Raji (cell line): Measurements from ENCODE around the gene CHRM3.

Source experiments
- POLR2A ChIP-seq: IDR thresholded peaks from 2 replicates; pipeline ENCODE4 v1.6.1; 2011; ENCODE audit warnings: low read depth, low read length, control low read depth; ENCODE audit not compliant: insufficient read depth

The CHRM3 gene

GRCh38 chr1:239386453-239387303 is at the start of gene CHRM3:
Gene CHRM3, plus strand, starts transcription at chr1:239386568. Its CDS starts 520,884 bp downstream, at chr1:239907452.
- no peak for TF ChIP-seq POLR2A

- no peak for TF ChIP-seq POLR2A
Measured at GRCh38 chr1:239337799-239338430, 48.5 kb upstream of the CHRM3 start.

- TF ChIP-seq POLR2A, result no peak
Measured at GRCh38 chr1:239347776-239348175, 38.6 kb upstream of the CHRM3 start.

- TF ChIP-seq POLR2A, result no peak
Measured at GRCh38 chr1:239348635-239349353, 37.6 kb upstream of the CHRM3 start.

- no peak for TF ChIP-seq POLR2A
Measured at GRCh38 chr1:239349699-239350098, 36.7 kb upstream of the CHRM3 start.

GRCh38 chr1:239353536-239353935 is 32.8 kb upstream of the CHRM3 start:
- TF ChIP-seq POLR2A, result no peak

- TF ChIP-seq POLR2A, result no peak
Measured at GRCh38 chr1:239354231-239354630, 32.1 kb upstream of the CHRM3 start.

GRCh38 chr1:239357867-239358266 is 28.5 kb upstream of the CHRM3 start:
- TF ChIP-seq POLR2A, result no peak

GRCh38 chr1:239361403-239361802 is 25.0 kb upstream of the CHRM3 start:
- no peak for TF ChIP-seq POLR2A

GRCh38 chr1:239363930-239364329 is 22.4 kb upstream of the CHRM3 start:
- no peak for TF ChIP-seq POLR2A

- no peak for TF ChIP-seq POLR2A
Measured at GRCh38 chr1:239367196-239367810, 19.1 kb upstream of the CHRM3 start.

GRCh38 chr1:239368436-239369109 is 17.8 kb upstream of the CHRM3 start:
- no peak for TF ChIP-seq POLR2A

GRCh38 chr1:239382666-239383065 is 3.7 kb upstream of the CHRM3 start:
- TF ChIP-seq POLR2A, result no peak

GRCh38 chr1:239383714-239384113 is 2.7 kb upstream of the CHRM3 start:
- TF ChIP-seq POLR2A, result no peak

GRCh38 chr1:239387304-239388158 is 1.2 kb downstream of the CHRM3 start:
- no peak for TF ChIP-seq POLR2A

- TF ChIP-seq POLR2A, result no peak
Measured at GRCh38 chr1:239388159-239388485, 1.8 kb downstream of the CHRM3 start.
